Caco-2 (cell line): Measurements from ENCODE around the gene MARK2. TPM values are rescaled to one million over a fixed set of nuclear protein-coding genes. Genes with fewer than 3 reads are reported as not detected.

ENCODE experiments used
- BruUV-seq: library from RNA; stranded (reverse); fragments of 400-500 nt; replicated peaks from 2 replicates; lab custom pipeline; 2021; lab: Mats Ljungman, UMichigan
- CTCF ChIA-PET: fragments of 300-600 bp; sonication (Branson Sonifier 250); formaldehyde crosslinking; loops from one replicate; lab custom pipeline; 2022; ENCODE audit warnings: antibody characterized with exemption; lab: Charles Lee
- POLR2A ChIA-PET: fragments of 300-600 bp; sonication (Branson Sonifier 250); formaldehyde crosslinking; loops from one replicate; lab custom pipeline; 2022; ENCODE audit warnings: antibody characterized with exemption; lab: Charles Lee
- DNase-seq, 2 experiments: peaks; one replicate each; pipeline versions ENCODE4 v3.0.0 to v3.0.0-alpha.2; 2020 to 2022
- H3K27me3 ChIP-seq: replicated peaks from 2 replicates; pipeline ENCODE4 v1.6.0; 2011; ENCODE audit warnings: low read length; ENCODE audit not compliant: control insufficient read depth, insufficient read depth
- H3K36me3 ChIP-seq: 2 replicates; pipeline ENCODE4 v1.5.1; 2011; ENCODE audit warnings: low read length; ENCODE audit not compliant: control insufficient read depth, insufficient read depth
- H3K4me1 ChIP-seq: fragments of 250-450 bp; sonication (Bioruptor Pico); 2 replicates; pipeline ENCODE4 v1.5.1; 2020; ENCODE audit warnings: mild to moderate bottlenecking
- H3K4me3 ChIP-seq: 2 replicates; pipeline ENCODE4 v1.5.1; 2011; ENCODE audit warnings: low read depth, mild to moderate bottlenecking, control low read depth, low read length
- H3K9me3 ChIP-seq: fragments of 250-450 bp; sonication (Bioruptor Pico); 2 replicates; pipeline ENCODE4 v1.5.1; 2020; ENCODE audit warnings: mild to moderate bottlenecking, moderate library complexity
- H3K27ac Mint-ChIP-seq: one replicate; pipeline ENCODE4 v1.8.0; 2022; ENCODE audit warnings: mixed read lengths; ENCODE audit not compliant: unreplicated experiment
- H3K27me3 Mint-ChIP-seq: one replicate; pipeline ENCODE4 v1.8.0; 2022; ENCODE audit warnings: mixed read lengths; ENCODE audit not compliant: insufficient read depth, unreplicated experiment
- H3K36me3 Mint-ChIP-seq: one replicate; pipeline ENCODE4 v1.8.0; 2022; ENCODE audit warnings: mild to moderate bottlenecking, mixed read lengths; ENCODE audit not compliant: insufficient read depth, unreplicated experiment
- H3K4me1 Mint-ChIP-seq: one replicate; pipeline ENCODE4 v1.8.0; 2022; ENCODE audit warnings: low read depth, mixed read lengths; ENCODE audit not compliant: unreplicated experiment
- H3K4me3 Mint-ChIP-seq: one replicate; pipeline ENCODE4 v1.8.0; 2022; ENCODE audit warnings: mild to moderate bottlenecking, moderate library complexity, mixed read lengths; ENCODE audit not compliant: unreplicated experiment
- H3K9me3 Mint-ChIP-seq: one replicate; pipeline ENCODE4 v1.8.0; 2022; ENCODE audit warnings: mixed read lengths; ENCODE audit not compliant: unreplicated experiment
- CTCF ChIP-seq, 2 experiments: fragments of 200-600 bp in 1 of 2; IDR thresholded peaks; 1 replicate in 1 of 2; 2 replicates in 1 of 2; pipeline versions ENCODE4 v1.5.1 to v1.8.0; 2011 to 2022; ENCODE audit warnings: antibody characterized with exemption in 1 of 2, control low read depth in 1 of 2, inconsistent platforms in 1 of 2, low read depth in 1 of 2, low read length in 1 of 2, mild to moderate bottlenecking in 1 of 2, moderate library complexity in 1 of 2; ENCODE audit not compliant: insufficient read depth in 1 of 2, severe bottlenecking in 1 of 2, unreplicated experiment in 1 of 2
- intact Hi-C: fragments of 100-400 bp; cut with micrococcal nuclease; formaldehyde crosslinking; loops from one replicate; pipeline ENCODE4 v1.10.0; 2022; ENCODE audit not compliant: unreplicated experiment
- total RNA-seq: library from RNA; stranded (reverse); gene quantifications from 2 replicates; pipeline ENCODE4 v1.2.3, GENCODE V29; 2022

Gene MARK2
- total RNA-seq, 1 experiment from 2014 or later: 63.5 TPM

DNA sequence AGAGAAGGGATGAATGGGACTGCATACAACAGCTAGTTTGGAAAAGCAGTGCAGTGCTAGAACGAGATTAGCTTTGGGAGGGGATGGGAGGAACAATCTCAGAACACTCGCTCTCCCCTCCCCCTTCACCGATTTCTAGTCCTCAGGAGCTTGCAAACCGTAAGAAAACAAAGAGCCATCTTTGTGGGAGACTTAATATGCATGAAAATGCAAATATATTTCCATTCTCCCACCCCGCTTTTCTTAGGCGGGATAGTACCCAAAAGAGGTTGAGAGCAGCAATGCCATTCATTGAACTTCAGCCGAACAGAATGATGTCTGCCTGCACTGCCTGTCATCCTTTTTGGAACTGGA, 24.6 kb upstream of the MARK2 start:
- no TSS peak for BruUV-seq
- DNase-seq: no peak
- peaks cover 7% of the 10 kb centered on the region; the same call in 1 of the 2 replicates for H3K4me1 ChIP-seq
- peaks cover 30% of the 10 kb centered on the region for H3K4me1 Mint-ChIP-seq
- no peaks in the 10 kb centered on the region for H3K27me3 Mint-ChIP-seq
- peaks cover 45% of the 10 kb centered on the region for H3K36me3 Mint-ChIP-seq
- H3K4me3 Mint-ChIP-seq: peak overlapping the region; percentile 84
- intact Hi-C loops: no loop called here
- H3K4me3 ChIP-seq: peak overlapping the region; percentile 89
- H3K9me3 ChIP-seq: no peaks in the 10 kb centered on the region
- ChIA-PET CTCF (interaction anchor here (0.6 to 1.1 kb wide), 3 partner anchors 11 to 58 kb away, joined by 3 read pairs; no protein-coding TSS in a partner anchor), POLR2A (interaction anchor here (0.5 to 1.5 kb wide), 3 partner anchors 15 to 382 kb away, joined by 3 to 4 read pairs (median 4); partner anchors contain the start of gene ZFTA)
- TF ChIP-seq CTCF (IDR thresholded peaks at IDR 0.05; ENCODE audit: insufficient read depth in 1 of 2, low read depth in 1 of 2, low read length in 1 of 2, severe bottlenecking in 1 of 2, unreplicated experiment in 1 of 2): no peak
- H3K36me3 ChIP-seq: peaks cover 2% of the 10 kb centered on the region; the same call in 1 of the 2 replicates
- H3K9me3 Mint-ChIP-seq: no peaks in the 10 kb centered on the region
- no peaks in the 10 kb centered on the region for H3K27me3 ChIP-seq
- H3K27ac Mint-ChIP-seq: peak overlapping the region; percentile 72

GRCh38 chr11:63816166-63816565, 22.7 kb upstream of the MARK2 start:
- ChIA-PET CTCF (no interaction called here), POLR2A (no interaction called here)
- Mint-ChIP-seq H3K36me3 (peaks cover 63% of the 10 kb centered on the region), H3K27me3 (no peaks in the 10 kb centered on the region), H3K4me3 (no peak overlapping the region), H3K27ac (no peak overlapping the region), H3K9me3 (no peaks in the 10 kb centered on the region), H3K4me1 (peaks cover 30% of the 10 kb centered on the region)
- Histone ChIP-seq H3K4me1 (peaks cover 7% of the 10 kb centered on the region; the same call in 1 of the 2 replicates), H3K9me3 (no peaks in the 10 kb centered on the region), H3K36me3 (peaks cover 2% of the 10 kb centered on the region), H3K27me3 (no peaks in the 10 kb centered on the region), H3K4me3 (no peak overlapping the region)
- intact Hi-C loops: no loop called here
- TF ChIP-seq CTCF (IDR thresholded peaks at IDR 0.05; ENCODE audit: insufficient read depth in 1 of 2, low read depth in 1 of 2, low read length in 1 of 2, severe bottlenecking in 1 of 2, unreplicated experiment in 1 of 2): no peak
- BruUV-seq: no TSS peak
- DNase-seq: no peak

- H3K27me3 ChIP-seq: no peaks in the 10 kb centered on the region
- DNase-seq: no peak
- H3K27ac Mint-ChIP-seq: no peak overlapping the region
- no peak for TF ChIP-seq CTCF (IDR thresholded peaks at IDR 0.05; ENCODE audit: insufficient read depth in 1 of 2, low read depth in 1 of 2, low read length in 1 of 2, severe bottlenecking in 1 of 2, unreplicated experiment in 1 of 2)
- H3K4me3 Mint-ChIP-seq: no peak overlapping the region
- H3K4me1 Mint-ChIP-seq: peaks cover 25% of the 10 kb centered on the region
- ChIA-PET CTCF (no interaction called here), POLR2A (interaction anchor here (0.6 kb wide), 1 partner anchor 143 kb away, joined by 3 read pairs; no protein-coding TSS in a partner anchor)
- BruUV-seq: no TSS peak
- no peaks in the 10 kb centered on the region for H3K9me3 Mint-ChIP-seq
- no peaks in the 10 kb centered on the region for H3K9me3 ChIP-seq
- H3K36me3 Mint-ChIP-seq: peaks cover 68% of the 10 kb centered on the region
- no peaks in the 10 kb centered on the region for H3K27me3 Mint-ChIP-seq
- peaks cover 4% of the 10 kb centered on the region for H3K36me3 ChIP-seq
- no peak overlapping the region for H3K4me3 ChIP-seq
- intact Hi-C loops: no loop called here
- peaks cover 7% of the 10 kb centered on the region; the same call in 1 of the 2 replicates for H3K4me1 ChIP-seq
These were observed 22.2 kb upstream of the MARK2 start for GRCh38 chr11:63816732-63817131.
